Fibroblast of villous mesenchyme (primary cell): Measurements from ENCODE around the gene ADCY9. TPM values are rescaled to one million over a fixed set of nuclear protein-coding genes. Genes with fewer than 3 reads are reported as not detected.

Experiments
- DNase-seq: peaks from one replicate; pipeline ENCODE4 v3.0.0-alpha.2; 2010; ENCODE audit warnings: low read depth
- H3K4me3 ChIP-seq: 2 replicates; pipeline ENCODE4 v1.5.1; 2011; ENCODE audit warnings: low read depth, mild to moderate bottlenecking, low read length
- total RNA-seq: library from RNA; depleted of rRNA; stranded (reverse); fragments of >200 nt; gene quantifications from 2 replicates; pipeline ENCODE4 v1.2.3, GENCODE V29; 2012
- TF ChIP-seq, protein P1 (sequence below): IDR thresholded peaks from 2 replicates; pipeline ENCODE4 v1.5.1; 2012; ENCODE audit warnings: low read depth, mild to moderate bottlenecking, low read length; ENCODE audit not compliant: insufficient read depth

The ADCY9 gene
- total RNA-seq, 1 donor: 38.0 TPM

GRCh38 chr16:3988824-3989223 lies 127.4 kb downstream of the ADCY9 start:
- TF ChIP-seq, protein P1, sequence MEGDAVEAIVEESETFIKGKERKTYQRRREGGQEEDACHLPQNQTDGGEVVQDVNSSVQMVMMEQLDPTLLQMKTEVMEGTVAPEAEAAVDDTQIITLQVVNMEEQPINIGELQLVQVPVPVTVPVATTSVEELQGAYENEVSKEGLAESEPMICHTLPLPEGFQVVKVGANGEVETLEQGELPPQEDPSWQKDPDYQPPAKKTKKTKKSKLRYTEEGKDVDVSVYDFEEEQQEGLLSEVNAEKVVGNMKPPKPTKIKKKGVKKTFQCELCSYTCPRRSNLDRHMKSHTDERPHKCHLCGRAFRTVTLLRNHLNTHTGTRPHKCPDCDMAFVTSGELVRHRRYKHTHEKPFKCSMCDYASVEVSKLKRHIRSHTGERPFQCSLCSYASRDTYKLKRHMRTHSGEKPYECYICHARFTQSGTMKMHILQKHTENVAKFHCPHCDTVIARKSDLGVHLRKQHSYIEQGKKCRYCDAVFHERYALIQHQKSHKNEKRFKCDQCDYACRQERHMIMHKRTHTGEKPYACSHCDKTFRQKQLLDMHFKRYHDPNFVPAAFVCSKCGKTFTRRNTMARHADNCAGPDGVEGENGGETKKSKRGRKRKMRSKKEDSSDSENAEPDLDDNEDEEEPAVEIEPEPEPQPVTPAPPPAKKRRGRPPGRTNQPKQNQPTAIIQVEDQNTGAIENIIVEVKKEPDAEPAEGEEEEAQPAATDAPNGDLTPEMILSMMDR: no peak
- H3K4me3 ChIP-seq: no peak overlapping the region
- no peak for DNase-seq

- no peak for DNase-seq
- TF ChIP-seq, protein P1: no peak
- H3K4me3 ChIP-seq: no peak overlapping the region
Measured at GRCh38 chr16:3988011-3988410, 128.2 kb downstream of the ADCY9 start.

GRCh38 chr16:3987231-3987630 lies 129.0 kb downstream of the ADCY9 start:
- TF ChIP-seq, protein P1: no peak
- no peak for DNase-seq
- H3K4me3 ChIP-seq: no peak overlapping the region

DNA sequence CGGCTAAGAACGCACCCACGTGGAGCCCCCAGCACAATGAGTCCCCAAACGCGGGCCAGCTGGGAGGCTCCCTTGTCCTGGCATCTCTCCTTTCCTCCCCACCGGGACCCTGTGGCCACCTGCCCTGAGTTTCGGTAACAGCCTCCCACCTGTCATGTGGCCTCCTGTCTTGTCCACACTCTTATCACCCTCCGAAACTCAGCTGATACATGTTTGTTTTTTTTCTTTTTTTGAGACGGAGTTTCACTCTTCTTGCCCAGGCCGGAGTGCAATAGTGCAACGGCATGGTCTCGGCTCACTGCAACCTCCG lies 130.1 kb downstream of the ADCY9 start:
- TF ChIP-seq, protein P1: no peak
- no peak overlapping the region for H3K4me3 ChIP-seq
- DNase-seq: no peak

DNA sequence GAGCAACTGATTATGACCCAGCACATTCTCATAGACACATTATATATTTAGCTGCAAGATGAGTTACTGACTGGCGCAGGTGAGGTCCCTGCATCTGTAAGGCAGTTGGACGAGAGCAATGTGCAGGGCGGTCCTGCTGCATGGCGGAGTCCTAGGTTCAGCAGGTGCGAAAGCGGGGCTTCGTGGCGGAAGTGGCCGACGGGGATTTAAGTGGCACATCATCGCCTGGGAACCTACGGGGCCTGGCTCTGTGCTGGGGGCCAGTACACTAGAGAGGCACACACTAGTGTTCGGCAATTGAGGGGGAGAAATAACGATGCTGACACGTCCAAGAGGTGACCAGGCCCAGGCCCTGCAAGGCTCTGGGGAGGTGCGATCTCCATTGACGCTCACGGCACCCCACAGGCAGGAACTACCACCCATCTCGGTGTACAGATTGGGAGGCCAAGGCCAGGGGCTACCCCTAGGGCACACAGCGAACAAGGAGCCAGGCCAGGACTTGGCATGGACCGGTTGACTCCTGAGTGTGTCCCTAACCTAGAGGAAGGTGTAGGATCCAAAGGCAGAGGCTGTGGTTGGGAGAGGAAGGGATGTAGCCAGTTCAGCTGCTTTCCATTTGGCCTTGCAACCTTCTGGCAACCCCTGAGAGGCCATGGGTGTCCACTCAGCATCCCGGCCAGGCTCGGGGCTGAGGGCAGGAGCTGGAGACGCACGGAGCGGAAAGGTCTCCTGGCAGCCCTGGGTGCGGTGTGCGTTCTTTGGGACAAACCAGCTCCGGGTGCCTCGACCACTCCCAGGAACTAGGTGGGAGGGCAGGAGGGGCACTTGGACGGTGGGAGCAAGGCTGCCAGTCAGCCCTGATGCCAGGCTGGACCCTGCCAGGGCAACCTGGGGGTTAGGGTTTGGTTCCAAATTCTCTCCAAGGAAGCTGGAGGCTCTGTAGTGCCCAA lies 131.9 kb downstream of the ADCY9 start:
- TF ChIP-seq, protein P1: no peak
- H3K4me3 ChIP-seq: no peak overlapping the region
- DNase-seq: no peak

DNA sequence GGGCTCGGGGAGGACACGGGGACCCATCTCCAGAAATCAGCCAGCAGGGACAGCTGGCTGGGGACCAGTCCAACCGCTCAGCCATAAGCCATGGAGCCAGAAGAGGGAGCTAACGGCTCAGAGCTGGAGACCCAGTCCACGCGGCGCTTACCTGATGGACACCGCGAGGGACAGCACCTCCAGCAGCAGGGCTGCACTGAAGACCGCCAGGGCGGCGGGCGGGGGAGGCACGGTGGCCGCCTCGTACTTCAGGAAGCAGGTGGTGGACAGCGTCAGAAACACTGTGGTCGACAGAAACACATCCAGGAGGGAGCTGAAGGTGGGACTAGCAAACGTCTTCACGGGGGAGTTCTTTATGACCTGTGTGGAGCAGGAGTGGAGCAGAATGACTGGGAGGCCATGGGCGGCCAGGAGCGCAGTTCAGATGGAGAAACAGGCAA lies 133.1 kb downstream of the ADCY9 start:
- H3K4me3 ChIP-seq: no peak overlapping the region
- TF ChIP-seq, protein P1: peak; percentile 69
- peak; percentile 60 for DNase-seq
